HCT116 (cell line): Measurements from ENCODE around the gene CTXN3. TPM values are rescaled to one million over a fixed set of nuclear protein-coding genes. Genes with fewer than 3 reads are reported as not detected.

ENCODE experiments used
- ATAC-seq: fragments of 200-7000 bp; cut with Tn5 transposase; 2 replicates; pipeline ENCODE4 v1.9.1; 2020; ENCODE audit warnings: mild to moderate bottlenecking, moderate library complexity
- BruUV-seq: library from RNA; stranded (reverse); fragments of 400-500 nt; replicated peaks from 2 replicates; lab custom pipeline; 2021; lab: Mats Ljungman, UMichigan
- CTCF ChIA-PET: fragments of 300-600 bp; sonication (Branson Sonifier 250); formaldehyde crosslinking; loops from one replicate; lab custom pipeline; 2021; ENCODE audit warnings: antibody characterized with exemption; lab: Charles Lee
- POLR2A ChIA-PET: fragments of 300-600, 350-600 bp; sonication (Branson Sonifier 250); formaldehyde crosslinking; loops from one replicate; lab custom pipeline; 2021; ENCODE audit warnings: antibody characterized with exemption; lab: Charles Lee
- RAD21 ChIA-PET, 2 experiments: fragments of 300-600 bp; sonication (Branson Sonifier 250); formaldehyde crosslinking; loops; one replicate each; lab custom pipeline; 2023; ENCODE audit warnings: low total read pairs in 2 of 2; ENCODE audit not compliant: uncharacterized antibody in 2 of 2, unreplicated experiment in 2 of 2, low non-redundant PET in 1 of 2; lab: Charles Lee
- DNase-seq: peaks from one replicate; pipeline ENCODE4 v3.0.0-alpha.2; 2010; ENCODE audit warnings: low read depth, low spot score
- H2AFZ ChIP-seq: fragments of 200-600 bp; shearing (Covaris generic), sonication (generic); 2 replicates; pipeline ENCODE4 v1.6.1; 2017; ENCODE audit warnings: low read depth, mixed run types, mixed read lengths, antibody characterized with exemption, low read length; ENCODE audit not compliant: poor library complexity, severe bottlenecking
- H3K27ac ChIP-seq: 2 replicates; pipeline ENCODE4 v1.5.1; 2012; ENCODE audit warnings: low read depth, low read length
- H3K27me3 ChIP-seq: fragments of 200-600 bp; sonication (generic); 2 replicates; pipeline ENCODE4 v1.6.1; 2016; ENCODE audit warnings: mixed run types, low read length, mixed read lengths; ENCODE audit not compliant: insufficient read depth
- H3K36me3 ChIP-seq, 2 experiments: fragments of 200-500 bp in 1 of 2; fragments of 200-600 bp in 1 of 2; sonication (Bioruptor generic) in 1 of 2; sonication (generic) in 1 of 2; 2 replicates each; pipeline versions ENCODE4 v1.5.1 to v1.6.1; 2014 to 2016; ENCODE audit warnings: low read length in 2 of 2, inconsistent platforms in 1 of 2, mixed read lengths in 1 of 2, mixed run types in 1 of 2; ENCODE audit not compliant: insufficient read depth in 2 of 2, control insufficient read depth in 1 of 2
- H3K4me1 ChIP-seq, 2 experiments: fragments of 200-600 bp in 1 of 2; sonication (generic) in 1 of 2; 2 replicates each; pipeline versions ENCODE4 v1.5.1 to v1.6.1; 2012 to 2017; ENCODE audit warnings: low read length in 2 of 2, inconsistent platforms in 1 of 2, mild to moderate bottlenecking in 1 of 2, mixed read lengths in 1 of 2, mixed run types in 1 of 2, moderate library complexity in 1 of 2; ENCODE audit not compliant: insufficient read depth in 2 of 2, control insufficient read depth in 1 of 2
- H3K4me2 ChIP-seq: fragments of 200-600 bp; sonication (generic); 2 replicates; pipeline ENCODE4 v1.6.1; 2017; ENCODE audit warnings: mixed run types, low read length, mixed read lengths
- H3K4me3 ChIP-seq, 2 experiments: fragments of 200-600 bp in 1 of 2; sonication (generic) in 1 of 2; replicated peaks in 1 of 2; 2 replicates each; pipeline ENCODE4 v1.5.1; 2011 to 2016; ENCODE audit warnings: low read length in 2 of 2, control low read depth in 1 of 2, low read depth in 1 of 2, mild to moderate bottlenecking in 1 of 2, mixed read lengths in 1 of 2, mixed run types in 1 of 2
- H3K79me2 ChIP-seq: fragments of 200-600 bp; sonication (generic); 2 replicates; pipeline ENCODE4 v1.6.1; 2017; ENCODE audit warnings: mild to moderate bottlenecking, mixed run types, low read length, moderate library complexity, mixed read lengths; ENCODE audit not compliant: insufficient read depth
- H3K9ac ChIP-seq: fragments of 200-600 bp; sonication (generic); 2 replicates; pipeline ENCODE4 v1.6.1; 2016; ENCODE audit warnings: low read length, mixed read lengths
- H3K9me2 ChIP-seq: fragments of 200-600 bp; sonication (generic), shearing (Covaris generic); 2 replicates; pipeline ENCODE4 v1.6.1; 2017; ENCODE audit warnings: mixed run types, mild to moderate bottlenecking, moderate library complexity; ENCODE audit not compliant: insufficient read depth
- H3K9me3 ChIP-seq, 2 experiments: fragments of 200-500 bp in 1 of 2; fragments of 200-600 bp in 1 of 2; sonication (Bioruptor generic) in 1 of 2; sonication (generic) in 1 of 2; 2 replicates each; pipeline ENCODE4 v1.6.1; 2014 to 2017; ENCODE audit warnings: low read length in 2 of 2, mixed read lengths in 2 of 2, inconsistent platforms in 1 of 2, low read depth in 1 of 2, mild to moderate bottlenecking in 1 of 2, mixed run types in 1 of 2, moderate library complexity in 1 of 2; ENCODE audit not compliant: control insufficient read depth in 1 of 2, insufficient read depth in 1 of 2
- H4K20me1 ChIP-seq: fragments of 200-600 bp; sonication (generic), shearing (Covaris generic); 2 replicates; pipeline ENCODE4 v1.6.1; 2017; ENCODE audit warnings: mixed run types, mild to moderate bottlenecking, moderate library complexity; ENCODE audit not compliant: insufficient read depth
- CBX3 ChIP-seq: IDR thresholded peaks from 2 replicates; pipeline ENCODE4 v1.6.1; 2012; ENCODE audit warnings: low read depth
- CEBPB ChIP-seq: IDR thresholded peaks from 2 replicates; pipeline ENCODE4 v1.6.1; 2012; ENCODE audit warnings: low read depth
- ELF1 ChIP-seq: IDR thresholded peaks from 2 replicates; pipeline ENCODE4 v1.6.1; 2012; ENCODE audit warnings: low read depth, borderline replicate concordance
- EZH2phosphoT487 ChIP-seq: fragments of 200-600 bp; IDR thresholded peaks from 2 replicates; pipeline ENCODE4 v1.6.1; 2018; ENCODE audit warnings: antibody characterized with exemption, borderline replicate concordance
- JUND ChIP-seq: IDR thresholded peaks from 2 replicates; pipeline ENCODE4 v1.6.1; 2012
- RAD21 ChIP-seq: IDR thresholded peaks from 2 replicates; pipeline ENCODE4 v1.6.1; 2012; ENCODE audit warnings: low read depth, mild to moderate bottlenecking
- SIN3A ChIP-seq: IDR thresholded peaks from 2 replicates; pipeline ENCODE4 v1.6.1; 2012; ENCODE audit warnings: low read depth
- SP1 ChIP-seq: IDR thresholded peaks from 2 replicates; pipeline ENCODE4 v1.6.1; 2012; ENCODE audit warnings: low read depth
- TCF7L2 ChIP-seq: IDR thresholded peaks from 2 replicates; pipeline ENCODE4 v1.7.0; 2011; ENCODE audit warnings: borderline replicate concordance, inconsistent platforms; ENCODE audit not compliant: insufficient read depth, insufficient read length; ENCODE audit errors: extremely low read depth
- YY1 ChIP-seq: IDR thresholded peaks from 2 replicates; pipeline ENCODE4 v1.6.1; 2011; ENCODE audit warnings: low read length, low read depth, moderate library complexity, mild to moderate bottlenecking; ENCODE audit not compliant: insufficient replicate concordance; ENCODE audit errors: extremely low read depth
- ZFX ChIP-seq: fragments of 450-650 bp; IDR thresholded peaks from 2 replicates; pipeline ENCODE4 v1.6.1; 2017
- intact Hi-C: fragments of 100-400 bp; cut with micrococcal nuclease; formaldehyde crosslinking; loops from 2 replicates; pipeline ENCODE4 v1.10.0; 2022
- total RNA-seq: library from RNA; stranded (reverse); gene quantifications from one replicate; pipeline ENCODE4 v1.2.1, GENCODE V29; 2021; ENCODE audit not compliant: unreplicated experiment
- TF ChIP-seq, protein P1 (sequence below): IDR thresholded peaks from 2 replicates; pipeline ENCODE4 v1.6.1; 2011; ENCODE audit warnings: mild to moderate bottlenecking, low read length, moderate library complexity; ENCODE audit not compliant: insufficient replicate concordance; ENCODE audit errors: extremely low read depth
- TF ChIP-seq, protein P2 (sequence below): IDR thresholded peaks from 2 replicates; pipeline ENCODE4 v1.6.1; 2012
- TF ChIP-seq, protein P3 (sequence below), 3 experiments: fragments of 200-600 bp in 1 of 3; sonication (generic) in 1 of 3; IDR thresholded peaks in 2 of 3; conservative IDR thresholded peaks in 1 of 3; 2 replicates each; pipeline ENCODE4 v1.5.1; 2012 to 2017; ENCODE audit warnings: low read depth in 2 of 3, low read length in 2 of 3, antibody characterized with exemption in 1 of 3, borderline replicate concordance in 1 of 3, control low read depth in 1 of 3, mild to moderate bottlenecking in 1 of 3, mixed read lengths in 1 of 3, mixed run types in 1 of 3, moderate library complexity in 1 of 3; ENCODE audit not compliant: insufficient read depth in 1 of 3

Gene CTXN3
- total RNA-seq, 1 experiment from 2014 or later = not detected

DNA sequence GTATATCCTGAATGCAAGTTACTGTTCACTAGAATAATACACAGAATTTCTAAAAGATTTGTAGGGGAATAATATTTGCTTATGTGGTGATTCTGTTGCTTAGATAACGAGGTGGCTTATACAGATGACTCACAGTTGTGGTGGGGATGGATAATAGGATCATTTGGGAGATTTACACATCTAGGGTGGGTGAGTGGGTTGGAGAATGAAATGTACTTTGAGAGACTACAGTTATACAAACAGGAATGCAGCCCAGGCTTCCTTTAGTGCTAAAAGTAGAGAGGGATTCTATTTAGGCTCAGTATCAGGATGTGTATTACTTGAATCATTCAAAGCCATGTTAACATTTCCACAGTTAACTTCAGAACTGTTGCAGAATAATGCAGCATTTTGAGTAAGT lies 1.8 kb downstream of the CTXN3 start:
- Histone ChIP-seq H2AFZ (no peak overlapping the region), H3K4me2 (no peak overlapping the region), H3K79me2 (no peaks in the 10 kb centered on the region), H3K27ac (no peak overlapping the region), H3K27me3 (no peaks in the 10 kb centered on the region), H4K20me1 (no peaks in the 10 kb centered on the region), H3K36me3 (no peaks in the 10 kb centered on the region), H3K4me1 (no peaks in the 10 kb centered on the region), H3K4me3 (no peak overlapping the region), H3K9me3 (no peaks in the 10 kb centered on the region), H3K9ac (no peak overlapping the region), H3K9me2 (no peaks in the 10 kb centered on the region)
- ATAC-seq (no peak), DNase-seq (no peak)
- POLR2A ChIA-PET = no interaction called here
- CTCF ChIA-PET = no interaction called here
- BruUV-seq = no TSS peak
- RAD21 ChIA-PET = no interaction called here
- intact Hi-C loops = no loop called here
- TF ChIP-seq RAD21 (no peak), TCF7L2 (no peak), YY1 (no peak), JUND (no peak), SIN3A (no peak), EZH2phosphoT487 (no peak), CBX3 (no peak), CEBPB (no peak), SP1 (no peak), ELF1 (no peak), ZFX (no peak)
- TF ChIP-seq, protein P1, sequence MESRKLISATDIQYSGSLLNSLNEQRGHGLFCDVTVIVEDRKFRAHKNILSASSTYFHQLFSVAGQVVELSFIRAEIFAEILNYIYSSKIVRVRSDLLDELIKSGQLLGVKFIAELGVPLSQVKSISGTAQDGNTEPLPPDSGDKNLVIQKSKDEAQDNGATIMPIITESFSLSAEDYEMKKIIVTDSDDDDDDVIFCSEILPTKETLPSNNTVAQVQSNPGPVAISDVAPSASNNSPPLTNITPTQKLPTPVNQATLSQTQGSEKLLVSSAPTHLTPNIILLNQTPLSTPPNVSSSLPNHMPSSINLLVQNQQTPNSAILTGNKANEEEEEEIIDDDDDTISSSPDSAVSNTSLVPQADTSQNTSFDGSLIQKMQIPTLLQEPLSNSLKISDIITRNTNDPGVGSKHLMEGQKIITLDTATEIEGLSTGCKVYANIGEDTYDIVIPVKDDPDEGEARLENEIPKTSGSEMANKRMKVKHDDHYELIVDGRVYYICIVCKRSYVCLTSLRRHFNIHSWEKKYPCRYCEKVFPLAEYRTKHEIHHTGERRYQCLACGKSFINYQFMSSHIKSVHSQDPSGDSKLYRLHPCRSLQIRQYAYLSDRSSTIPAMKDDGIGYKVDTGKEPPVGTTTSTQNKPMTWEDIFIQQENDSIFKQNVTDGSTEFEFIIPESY = no peak
- TF ChIP-seq, protein P2, sequence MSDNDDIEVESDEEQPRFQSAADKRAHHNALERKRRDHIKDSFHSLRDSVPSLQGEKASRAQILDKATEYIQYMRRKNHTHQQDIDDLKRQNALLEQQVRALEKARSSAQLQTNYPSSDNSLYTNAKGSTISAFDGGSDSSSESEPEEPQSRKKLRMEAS = no peak
- TF ChIP-seq, protein P3, sequence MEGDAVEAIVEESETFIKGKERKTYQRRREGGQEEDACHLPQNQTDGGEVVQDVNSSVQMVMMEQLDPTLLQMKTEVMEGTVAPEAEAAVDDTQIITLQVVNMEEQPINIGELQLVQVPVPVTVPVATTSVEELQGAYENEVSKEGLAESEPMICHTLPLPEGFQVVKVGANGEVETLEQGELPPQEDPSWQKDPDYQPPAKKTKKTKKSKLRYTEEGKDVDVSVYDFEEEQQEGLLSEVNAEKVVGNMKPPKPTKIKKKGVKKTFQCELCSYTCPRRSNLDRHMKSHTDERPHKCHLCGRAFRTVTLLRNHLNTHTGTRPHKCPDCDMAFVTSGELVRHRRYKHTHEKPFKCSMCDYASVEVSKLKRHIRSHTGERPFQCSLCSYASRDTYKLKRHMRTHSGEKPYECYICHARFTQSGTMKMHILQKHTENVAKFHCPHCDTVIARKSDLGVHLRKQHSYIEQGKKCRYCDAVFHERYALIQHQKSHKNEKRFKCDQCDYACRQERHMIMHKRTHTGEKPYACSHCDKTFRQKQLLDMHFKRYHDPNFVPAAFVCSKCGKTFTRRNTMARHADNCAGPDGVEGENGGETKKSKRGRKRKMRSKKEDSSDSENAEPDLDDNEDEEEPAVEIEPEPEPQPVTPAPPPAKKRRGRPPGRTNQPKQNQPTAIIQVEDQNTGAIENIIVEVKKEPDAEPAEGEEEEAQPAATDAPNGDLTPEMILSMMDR (IDR thresholded peaks at IDR 0.05 in 2 of 3, conservative IDR thresholded peaks at IDR 0.05 in 1 of 3; ENCODE audit: borderline replicate concordance in 1 of 3, insufficient read depth in 1 of 3, low read depth in 2 of 3, low read length in 2 of 3) = no peak
